Endothelial cell of umbilical vein (primary cell): ENCODE results near the gene AMZ1.
A peak's percentile ranks its signal among the peaks of the same experiment; 100 is the strongest.

Experiments
- CTCF ChIP-seq, 2 donors: IDR thresholded peaks; 1 replicate in 1 of 2; 2 replicates in 1 of 2; pipeline ENCODE4 v1.5.1; 2011; ENCODE audit warnings: low read length in 2 of 2, mild to moderate bottlenecking in 2 of 2, moderate library complexity in 2 of 2, control low read depth in 1 of 2, inconsistent platforms in 1 of 2, low read depth in 1 of 2; ENCODE audit not compliant: insufficient read depth in 1 of 2; ENCODE audit errors: extremely low read depth in 1 of 2
- EZH2 ChIP-seq: IDR thresholded peaks from 2 replicates; pipeline ENCODE4 v1.6.1; 2012; ENCODE audit warnings: borderline replicate concordance, low read depth, mild to moderate bottlenecking, moderate library complexity, low read length, inconsistent platforms; ENCODE audit not compliant: severe bottlenecking
- FOS ChIP-seq: IDR thresholded peaks from 2 replicates; pipeline ENCODE4 v1.6.1; 2011; ENCODE audit warnings: mild to moderate bottlenecking, low read length, moderate library complexity, borderline replicate concordance; ENCODE audit not compliant: insufficient read depth
- GATA2 ChIP-seq: IDR thresholded peaks from 2 replicates; pipeline ENCODE4 v1.7.0; 2011; ENCODE audit warnings: low read depth, mild to moderate bottlenecking, moderate library complexity, mixed read lengths, low read length; ENCODE audit not compliant: insufficient read length, insufficient read depth
- JUN ChIP-seq: IDR thresholded peaks from 2 replicates; pipeline ENCODE4 v1.6.1; 2011; ENCODE audit warnings: borderline replicate concordance, low read depth; ENCODE audit not compliant: insufficient read length, insufficient read depth

GRCh38 chr7:2757904-2758672 lies 70.1 kb downstream of the AMZ1 start:
- TF ChIP-seq CTCF (IDR thresholded peaks at IDR 0.05; ENCODE audit: extremely low read depth in 1 of 2, insufficient read depth in 1 of 2, low read depth in 1 of 2, low read length in 2 of 2) = no peak
- TF ChIP-seq FOS = peak; percentile 99
- no peak for TF ChIP-seq EZH2
- peak; percentile 97 for TF ChIP-seq JUN
- peak; percentile 69 for TF ChIP-seq GATA2
